IgD-negative memory B cell (primary cell): Measurements from ENCODE around the gene NCOR2. TPM values are rescaled to one million over a fixed set of nuclear protein-coding genes. Genes with fewer than 3 reads are reported as not detected.

Experiments
- H3K27ac Mint-ChIP-seq, 3 donors: one replicate each; pipeline ENCODE4 v1.8.0; 2020 to 2022; ENCODE audit warnings: mild to moderate bottlenecking in 3 of 3, mixed read lengths in 3 of 3, moderate library complexity in 1 of 3
- H3K27me3 Mint-ChIP-seq: one replicate; pipeline ENCODE4 v1.8.0; 2021; ENCODE audit warnings: mixed read lengths
- H3K36me3 Mint-ChIP-seq: one replicate; pipeline ENCODE4 v1.8.0; 2020; ENCODE audit warnings: mild to moderate bottlenecking, mixed read lengths
- H3K4me1 Mint-ChIP-seq, 3 donors: one replicate each; pipeline ENCODE4 v1.8.0; 2020 to 2022; ENCODE audit warnings: mixed read lengths in 3 of 3, mild to moderate bottlenecking in 1 of 3
- H3K4me3 Mint-ChIP-seq, 4 donors: one replicate each; pipeline ENCODE4 v1.8.0; 2020 to 2022; ENCODE audit warnings: mild to moderate bottlenecking in 4 of 4, mixed read lengths in 4 of 4, moderate library complexity in 3 of 4
- H3K9me3 Mint-ChIP-seq, 3 donors: one replicate each; pipeline ENCODE4 v1.8.0; 2020 to 2021; ENCODE audit warnings: mixed read lengths in 3 of 3, mild to moderate bottlenecking in 1 of 3
- polyA plus RNA-seq: library from polyadenylated mRNA; unstranded; fragments of 300-500 nt; fragmentation: Illumina TruSeq; gene quantifications from one replicate; pipeline ENCODE4 v1.2.3, GENCODE V29; 2021

Gene NCOR2
- polyA plus RNA-seq, 1 donor from 2014 or later, result 9.9 TPM

GRCh38 chr12:124605883-124606774 is 38.7 kb upstream of the NCOR2 start:
- Mint-ChIP-seq H3K27ac (no peak overlapping the region), H3K4me3 (no peak overlapping the region), H3K9me3 (no peaks in the 10 kb centered on the region), H3K36me3 (no peaks in the 10 kb centered on the region), H3K27me3 (peaks cover 10% of the 10 kb centered on the region), H3K4me1 (peaks cover 19 to 21% (median 21%) of the 10 kb centered on the region in 3 donors)

GRCh38 chr12:124605150-124605882 is 37.9 kb upstream of the NCOR2 start:
- Mint-ChIP-seq H3K4me3 (no peak overlapping the region), H3K27ac (no peak overlapping the region), H3K27me3 (peaks cover 10% of the 10 kb centered on the region), H3K9me3 (no peaks in the 10 kb centered on the region), H3K36me3 (no peaks in the 10 kb centered on the region), H3K4me1 (peaks cover 19 to 21% (median 20%) of the 10 kb centered on the region in 3 donors)

GRCh38 chr12:124604264-124604680 is 36.9 kb upstream of the NCOR2 start:
- H3K4me3 Mint-ChIP-seq, result no peak overlapping the region
- H3K4me1 Mint-ChIP-seq, result peaks cover 14 to 17% (median 15%) of the 10 kb centered on the region in 3 donors
- H3K27me3 Mint-ChIP-seq, result peaks cover 7% of the 10 kb centered on the region
- no peaks in the 10 kb centered on the region for H3K9me3 Mint-ChIP-seq
- no peak overlapping the region for H3K27ac Mint-ChIP-seq
- no peaks in the 10 kb centered on the region for H3K36me3 Mint-ChIP-seq

- Mint-ChIP-seq H3K27me3 (peaks cover 9% of the 10 kb centered on the region), H3K9me3 (no peaks in the 10 kb centered on the region), H3K27ac (no peak overlapping the region), H3K4me3 (no peak overlapping the region), H3K4me1 (peaks cover 12 to 13% (median 13%) of the 10 kb centered on the region in 3 donors), H3K36me3 (no peaks in the 10 kb centered on the region)
Observed at GRCh38 chr12:124603831-124604251, 36.4 kb upstream of the NCOR2 start.

- Mint-ChIP-seq H3K27ac (peak overlapping the region in 1 of 3 donors; percentile 85), H3K36me3 (no peaks in the 10 kb centered on the region), H3K27me3 (peaks cover 9% of the 10 kb centered on the region), H3K4me3 (no peak overlapping the region), H3K9me3 (no peaks in the 10 kb centered on the region), H3K4me1 (peaks cover 5 to 6% (median 6%) of the 10 kb centered on the region in 3 donors)
Observed at GRCh38 chr12:124603100-124603541, 35.7 kb upstream of the NCOR2 start.

GRCh38 chr12:124601706-124602105 is 34.3 kb upstream of the NCOR2 start:
- peak overlapping the region in 1 of 3 donors; percentile 2 for H3K27ac Mint-ChIP-seq
- H3K4me3 Mint-ChIP-seq, result no peak overlapping the region
- H3K27me3 Mint-ChIP-seq, result peaks cover 9% of the 10 kb centered on the region
- no peaks in the 10 kb centered on the region for H3K36me3 Mint-ChIP-seq
- peaks cover 0 to 1% (median 0%) of the 10 kb centered on the region in 3 donors for H3K4me1 Mint-ChIP-seq
- no peaks in the 10 kb centered on the region for H3K9me3 Mint-ChIP-seq

- H3K36me3 Mint-ChIP-seq, result no peaks in the 10 kb centered on the region
Observed at GRCh38 chr12:124599074-124599999, 31.9 kb upstream of the NCOR2 start.

GRCh38 chr12:124597041-124597440 is 29.6 kb upstream of the NCOR2 start:
- Mint-ChIP-seq H3K4me3 (no peak overlapping the region), H3K4me1 (peaks cover 12 to 13% (median 12%) of the 10 kb centered on the region in 3 donors), H3K27me3 (peaks cover 7% of the 10 kb centered on the region), H3K9me3 (no peaks in the 10 kb centered on the region), H3K27ac (no peak overlapping the region), H3K36me3 (no peaks in the 10 kb centered on the region)

More at GRCh38 chr12:124599074-124599999, 31.9 kb upstream of the NCOR2 start:
- Mint-ChIP-seq H3K27ac (no peak overlapping the region), H3K9me3 (no peaks in the 10 kb centered on the region), H3K4me3 (no peak overlapping the region), H3K4me1 (peaks cover 0 to 4% (median 0%) of the 10 kb centered on the region in 3 donors), H3K27me3 (peaks cover 6% of the 10 kb centered on the region)

GRCh38 chr12:124595444-124595843 is 28.0 kb upstream of the NCOR2 start:
- Mint-ChIP-seq H3K4me3 (no peak overlapping the region), H3K36me3 (no peaks in the 10 kb centered on the region), H3K9me3 (peaks cover 0 to 5% (median 0%) of the 10 kb centered on the region in 3 donors), H3K27me3 (peaks cover 3% of the 10 kb centered on the region), H3K4me1 (peaks cover 12 to 13% (median 12%) of the 10 kb centered on the region in 3 donors), H3K27ac (no peak overlapping the region)

GRCh38 chr12:124594851-124595250 is 27.4 kb upstream of the NCOR2 start:
- H3K4me3 Mint-ChIP-seq, result no peak overlapping the region
- H3K27me3 Mint-ChIP-seq, result peaks cover 3% of the 10 kb centered on the region
- no peak overlapping the region for H3K27ac Mint-ChIP-seq
- no peaks in the 10 kb centered on the region for H3K36me3 Mint-ChIP-seq
- H3K9me3 Mint-ChIP-seq, result peaks cover 0 to 5% (median 0%) of the 10 kb centered on the region in 3 donors
- H3K4me1 Mint-ChIP-seq, result peaks cover 12 to 13% (median 12%) of the 10 kb centered on the region in 3 donors

GRCh38 chr12:124593851-124594401 is 26.5 kb upstream of the NCOR2 start:
- peaks cover 12 to 14% (median 13%) of the 10 kb centered on the region in 3 donors for H3K4me1 Mint-ChIP-seq
- H3K27me3 Mint-ChIP-seq, result peaks cover 1% of the 10 kb centered on the region
- peak overlapping the region in 1 of 3 donors; percentile 25 for H3K27ac Mint-ChIP-seq
- peak overlapping the region in 1 of 4 donors; percentile 78 for H3K4me3 Mint-ChIP-seq
- H3K9me3 Mint-ChIP-seq, result peaks cover 0 to 5% (median 0%) of the 10 kb centered on the region in 3 donors
- no peaks in the 10 kb centered on the region for H3K36me3 Mint-ChIP-seq

- Mint-ChIP-seq H3K9me3 (peaks cover 0 to 5% (median 0%) of the 10 kb centered on the region in 3 donors), H3K4me3 (peak overlapping the region in 2 of 4 donors; percentile 38 to 60), H3K27me3 (peaks cover 1% of the 10 kb centered on the region), H3K4me1 (peaks cover 13 to 15% (median 14%) of the 10 kb centered on the region in 3 donors), H3K27ac (peak overlapping the region in 1 of 3 donors; percentile 4), H3K36me3 (no peaks in the 10 kb centered on the region)
Observed at GRCh38 chr12:124593176-124593575, 25.8 kb upstream of the NCOR2 start.

GRCh38 chr12:124592481-124593160 is 25.2 kb upstream of the NCOR2 start:
- no peaks in the 10 kb centered on the region for H3K36me3 Mint-ChIP-seq
- H3K9me3 Mint-ChIP-seq, result peaks cover 0 to 5% (median 0%) of the 10 kb centered on the region in 3 donors
- H3K4me1 Mint-ChIP-seq, result peaks cover 13 to 15% (median 14%) of the 10 kb centered on the region in 3 donors
- peak overlapping the region; percentile 0 to 87 (median 32) for H3K4me3 Mint-ChIP-seq
- peaks cover 3% of the 10 kb centered on the region for H3K27me3 Mint-ChIP-seq
- H3K27ac Mint-ChIP-seq, result peak overlapping the region in 1 of 3 donors; percentile 4
